ENCODE measurements around the gene PPP1R12B.
"Not testable (repeated sequence)": the region's sequence is repeated elsewhere in the genome, so short reads cannot be mapped to it uniquely, and the experiment has no call there.

- not testable (repeated sequence) for TF ChIP-seq CTCF (IDR thresholded peaks at IDR 0.05); SIN3A (IDR thresholded peaks at IDR 0.05; ENCODE audit: borderline replicate concordance, insufficient read depth, low read depth, low read length); POLR2AphosphoS5 (IDR thresholded peaks at IDR 0.05; ENCODE audit: low read depth, low read length); REST (IDR thresholded peaks at IDR 0.05; ENCODE audit: insufficient read depth in 1 of 2, low read depth in 2 of 2, low read length in 1 of 2)
Measured at GRCh38 chr1:202557662-202558061, 209.2 kb downstream of the PPP1R12B start.

Data from Panc1 (cell line).